ENCODE measurements around the gene LRCOL1. TPM values are rescaled to one million over a fixed set of nuclear protein-coding genes. Genes with fewer than 3 reads are reported as not detected.
A peak's percentile ranks its signal among the peaks of the same experiment; 100 is the strongest.

Gene LRCOL1
- total and polyA plus RNA-seq, 9 donors: 0.11 to 0.71 (median 0.63) TPM; not detected in 5

- no peaks in the 10 kb centered on the region for H3K27me3 ChIP-seq
- intact Hi-C loops (cut with DNase I): no loop called here
Measured at GRCh38 chr12:132596016-132596415, 14.4 kb downstream of the LRCOL1 start.

DNA sequence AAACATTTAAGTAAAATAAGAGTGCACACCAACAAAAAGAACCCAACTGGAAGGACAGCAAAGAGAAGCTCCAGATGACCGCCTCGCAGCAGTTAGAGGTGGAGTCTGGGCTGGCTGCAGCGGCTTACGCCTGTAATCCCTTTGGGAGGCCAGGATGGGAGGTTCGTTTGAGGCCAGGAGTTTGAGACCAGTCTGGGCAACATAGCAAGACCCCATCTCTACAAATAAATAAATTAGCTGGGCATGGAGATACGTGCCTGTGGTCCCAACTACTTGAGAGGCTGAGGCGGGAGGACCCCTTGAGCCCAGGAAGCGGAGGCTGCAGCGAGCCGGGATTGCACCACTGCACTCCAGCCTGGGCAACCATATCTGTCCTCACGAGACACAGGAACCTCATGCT lies 15.2 kb downstream of the LRCOL1 start:
- Histone ChIP-seq H3K36me3 (no peaks in the 10 kb centered on the region), H3K9me3 (no peaks in the 10 kb centered on the region), H3K4me1 (ENCODE audit: insufficient read depth) (no peaks in the 10 kb centered on the region), H3K27ac (no peak overlapping the region), H3K27me3 (no peaks in the 10 kb centered on the region), H3K4me3 (no peak overlapping the region)
- intact Hi-C loops (cut with DNase I): no loop called here
- WGBS, 3 donors: 80 to 83% (median 81%) methylated on average over 11 of the region's 11 CpGs
- no peak for DNase-seq
- no peak for TF ChIP-seq POLR2A (IDR thresholded peaks at IDR 0.05)
- TF ChIP-seq, protein P1, sequence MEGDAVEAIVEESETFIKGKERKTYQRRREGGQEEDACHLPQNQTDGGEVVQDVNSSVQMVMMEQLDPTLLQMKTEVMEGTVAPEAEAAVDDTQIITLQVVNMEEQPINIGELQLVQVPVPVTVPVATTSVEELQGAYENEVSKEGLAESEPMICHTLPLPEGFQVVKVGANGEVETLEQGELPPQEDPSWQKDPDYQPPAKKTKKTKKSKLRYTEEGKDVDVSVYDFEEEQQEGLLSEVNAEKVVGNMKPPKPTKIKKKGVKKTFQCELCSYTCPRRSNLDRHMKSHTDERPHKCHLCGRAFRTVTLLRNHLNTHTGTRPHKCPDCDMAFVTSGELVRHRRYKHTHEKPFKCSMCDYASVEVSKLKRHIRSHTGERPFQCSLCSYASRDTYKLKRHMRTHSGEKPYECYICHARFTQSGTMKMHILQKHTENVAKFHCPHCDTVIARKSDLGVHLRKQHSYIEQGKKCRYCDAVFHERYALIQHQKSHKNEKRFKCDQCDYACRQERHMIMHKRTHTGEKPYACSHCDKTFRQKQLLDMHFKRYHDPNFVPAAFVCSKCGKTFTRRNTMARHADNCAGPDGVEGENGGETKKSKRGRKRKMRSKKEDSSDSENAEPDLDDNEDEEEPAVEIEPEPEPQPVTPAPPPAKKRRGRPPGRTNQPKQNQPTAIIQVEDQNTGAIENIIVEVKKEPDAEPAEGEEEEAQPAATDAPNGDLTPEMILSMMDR (IDR thresholded peaks at IDR 0.05): no peak
- no peak for TF ChIP-seq EP300 (IDR thresholded peaks at IDR 0.05)

More at GRCh38 chr12:132596016-132596415, 14.4 kb downstream of the LRCOL1 start:
- H3K9me3 ChIP-seq: no peaks in the 10 kb centered on the region
- H3K36me3 ChIP-seq: no peaks in the 10 kb centered on the region
- no peak for TF ChIP-seq EP300 (IDR thresholded peaks at IDR 0.05)
- TF ChIP-seq POLR2A (IDR thresholded peaks at IDR 0.05): no peak
- TF ChIP-seq, protein P1 (IDR thresholded peaks at IDR 0.05): no peak
- no peak overlapping the region for H3K27ac ChIP-seq
- no peak overlapping the region for H3K4me3 ChIP-seq
- peak in 1 of 5 donors; percentile 50 for DNase-seq
- 64 to 71% (median 68%) methylated on average over 18 of the region's 18 CpGs for WGBS, 3 donors
- no peaks in the 10 kb centered on the region for H3K4me1 ChIP-seq (ENCODE audit: insufficient read depth)

DNA sequence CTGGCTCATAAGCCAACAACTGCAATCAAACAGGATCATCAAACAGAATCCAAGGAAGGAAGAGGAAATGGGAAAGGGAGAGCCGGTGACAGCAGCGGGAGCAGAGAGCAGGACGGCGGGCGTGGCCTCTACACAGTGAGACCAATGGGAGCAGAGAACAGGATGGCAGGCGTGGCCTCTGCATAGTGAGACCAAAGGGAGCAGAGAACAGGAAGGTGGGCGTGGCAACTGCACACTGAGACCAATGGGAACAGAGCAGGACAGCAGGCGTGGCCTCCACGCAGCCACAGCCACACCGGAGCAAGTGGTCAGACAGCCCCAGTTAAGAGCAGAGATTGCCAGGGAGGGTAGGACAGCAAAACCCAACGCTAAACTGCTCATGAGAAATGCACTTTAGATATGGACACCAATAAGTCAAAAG lies 16.4 kb downstream of the LRCOL1 start:
- Histone ChIP-seq H3K4me1 (ENCODE audit: insufficient read depth) (no peaks in the 10 kb centered on the region), H3K36me3 (no peaks in the 10 kb centered on the region), H3K9me3 (no peaks in the 10 kb centered on the region), H3K27me3 (no peaks in the 10 kb centered on the region), H3K27ac (no peak overlapping the region), H3K4me3 (no peak overlapping the region)
- 5 to 27% (median 13%) methylated on average over 11 of the region's 11 CpGs for WGBS, 3 donors
- DNase-seq: peak; percentile 81 to 95 (median 90)
- TF ChIP-seq EP300 (IDR thresholded peaks at IDR 0.05) (no peak), POLR2A (IDR thresholded peaks at IDR 0.05) (no peak)
- TF ChIP-seq, protein P1 (IDR thresholded peaks at IDR 0.05): no peak
- intact Hi-C loops (cut with DNase I): no loop called here

DNA sequence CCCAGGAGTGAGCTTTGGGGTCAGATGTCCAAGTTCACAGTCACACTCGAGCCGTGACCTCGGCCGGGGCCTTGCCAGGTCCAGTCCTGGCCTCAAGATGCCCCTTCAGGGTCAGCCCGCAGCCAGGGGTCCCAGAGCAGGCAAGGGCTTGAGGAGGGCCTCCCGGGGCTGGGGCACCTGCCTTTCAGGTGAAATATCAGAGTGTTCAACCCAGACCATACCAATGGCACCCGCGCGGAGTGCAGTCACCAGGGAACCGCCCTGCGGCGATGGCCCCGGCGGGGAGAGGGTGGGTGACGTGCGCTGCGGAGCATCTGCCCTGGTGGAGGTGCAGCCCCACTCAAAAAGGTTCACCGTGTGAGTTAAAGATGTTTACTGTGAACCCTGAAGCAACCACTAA lies 16.9 kb downstream of the LRCOL1 start:
- intact Hi-C loops (cut with DNase I): no loop called here
- DNase-seq: peak in 2 of 5 donors; percentile 17 to 35
- no peak for TF ChIP-seq POLR2A (IDR thresholded peaks at IDR 0.05)
- TF ChIP-seq, protein P1 (IDR thresholded peaks at IDR 0.05): no peak
- TF ChIP-seq EP300 (IDR thresholded peaks at IDR 0.05): no peak

More for the DNA sequence above, 16.9 kb downstream of the LRCOL1 start:
- WGBS, 3 donors: 42 to 50% (median 48%) methylated on average over 14 to 18 of the region's 18 CpGs
- Histone ChIP-seq H3K4me1 (ENCODE audit: insufficient read depth) (no peaks in the 10 kb centered on the region), H3K9me3 (no peaks in the 10 kb centered on the region), H3K36me3 (no peaks in the 10 kb centered on the region), H3K27ac (no peak overlapping the region), H3K4me3 (no peak overlapping the region), H3K27me3 (no peaks in the 10 kb centered on the region)
